H1 (cell line): Measurements from ENCODE around the gene SLC2A1. TPM values are rescaled to one million over a fixed set of nuclear protein-coding genes. Genes with fewer than 3 reads are reported as not detected.

Source experiments
- CTCF ChIA-PET: fragments of 300-600 bp; sonication (Branson Sonifier 250); formaldehyde crosslinking; loops from one replicate; lab custom pipeline; 2021; ENCODE audit not compliant: partially characterized antibody; lab: Charles Lee
- POLR2A ChIA-PET: fragments of 300-600 bp; sonication (Branson Sonifier 250); formaldehyde crosslinking; loops from one replicate; lab custom pipeline; 2021; ENCODE audit warnings: inconsistent platforms; ENCODE audit not compliant: partially characterized antibody; lab: Charles Lee
- DNase-seq, 2 experiments: peaks; one replicate each; pipeline versions ENCODE4 v3.0.0 to v3.0.0-alpha.2; 2010 to 2022; ENCODE audit warnings: low spot score in 2 of 2, low read depth in 1 of 2, mixed read lengths in 1 of 2
- FAIRE-seq: peaks from 2 replicates; lab custom pipeline; 2011; peaks lifted over from hg19 to GRCh38; lab: Jason Lieb, UNC
- H2AFZ ChIP-seq: 2 replicates; pipeline ENCODE4 v1.8.1; 2012; ENCODE audit warnings: low read length, inconsistent platforms
- H2AK5ac ChIP-seq: 2 replicates; pipeline ENCODE4 v1.6.1; 2013; ENCODE audit warnings: low read depth, low read length
- H2BK120ac ChIP-seq: replicated peaks from 2 replicates; pipeline ENCODE3; 2013; ENCODE audit warnings: low read depth, low read length, inconsistent platforms
- H2BK12ac ChIP-seq: 2 replicates; pipeline ENCODE4 v1.6.1; 2013; ENCODE audit warnings: low read depth, low read length
- H2BK15ac ChIP-seq: 2 replicates; pipeline ENCODE4 v1.6.1; 2013; ENCODE audit warnings: low read length
- H2BK20ac ChIP-seq: 2 replicates; pipeline ENCODE4 v1.6.1; 2013; ENCODE audit warnings: low read length
- H2BK5ac ChIP-seq: 2 replicates; pipeline ENCODE4 v1.6.1; 2013; ENCODE audit warnings: low read depth, low read length
- H3K14ac ChIP-seq: 2 replicates; pipeline ENCODE4 v1.6.1; 2013; ENCODE audit warnings: inconsistent platforms; ENCODE audit not compliant: insufficient read length
- H3K18ac ChIP-seq: 2 replicates; pipeline ENCODE4 v1.6.1; 2013; ENCODE audit warnings: low read length; ENCODE audit errors: extremely low read depth
- H3K23ac ChIP-seq: 2 replicates; pipeline ENCODE4 v1.6.1; 2013; ENCODE audit warnings: inconsistent platforms; ENCODE audit not compliant: insufficient read length
- H3K23me2 ChIP-seq: 2 replicates; pipeline ENCODE4 v1.6.1; 2013; ENCODE audit warnings: low read depth, low read length
- H3K27ac ChIP-seq: 2 replicates; pipeline ENCODE4 v1.6.1; 2011; ENCODE audit warnings: low read depth, low read length, inconsistent platforms
- H3K27me3 ChIP-seq, 4 experiments: replicated peaks in 1 of 4; 1 replicate in 1 of 4; 2 replicates in 3 of 4; pipeline versions ENCODE4 v1.6.1 to v1.8.1; 2011 to 2013; ENCODE audit warnings: low read length in 3 of 4, mild to moderate bottlenecking in 3 of 4, inconsistent platforms in 2 of 4, mixed read lengths in 2 of 4, moderate library complexity in 1 of 4; ENCODE audit not compliant: control insufficient read depth in 3 of 4, insufficient read depth in 3 of 4; ENCODE audit errors: extremely low read depth in 1 of 4
- H3K36me3 ChIP-seq, 4 experiments: 2 replicates each; pipeline versions ENCODE4 v1.6.1 to v1.8.1; 2011 to 2013; ENCODE audit warnings: mild to moderate bottlenecking in 4 of 4, low read length in 3 of 4, moderate library complexity in 2 of 4, control low read depth in 1 of 4, inconsistent platforms in 1 of 4; ENCODE audit not compliant: insufficient read depth in 4 of 4, control insufficient read depth in 2 of 4
- H3K4ac ChIP-seq: replicated peaks from 2 replicates; pipeline ENCODE3; 2013; ENCODE audit warnings: low read length, low read depth, mixed read lengths, inconsistent platforms; ENCODE audit not compliant: insufficient read length
- H3K4me1 ChIP-seq, 4 experiments: replicated peaks in 1 of 4; 1 replicate in 1 of 4; 2 replicates in 3 of 4; pipeline versions ENCODE4 v1.6.1 to v1.8.1; 2011 to 2013; ENCODE audit warnings: low read length in 3 of 4, inconsistent platforms in 2 of 4, mixed read lengths in 1 of 4; ENCODE audit not compliant: insufficient read depth in 4 of 4, control insufficient read depth in 3 of 4
- H3K4me2 ChIP-seq, 2 experiments: 2 replicates each; pipeline versions ENCODE4 v1.6.1 to v1.8.1; 2011 to 2013; ENCODE audit warnings: low read depth in 2 of 2, low read length in 2 of 2, control low read depth in 1 of 2, inconsistent platforms in 1 of 2, mild to moderate bottlenecking in 1 of 2; ENCODE audit not compliant: insufficient read depth in 1 of 2
- H3K4me3 ChIP-seq, 4 experiments: fragments of 200-600, 300-600 bp in 1 of 4; sonication (generic), shearing (Covaris generic), sonication (Bioruptor Twin) in 1 of 4; 2 replicates each; pipeline versions ENCODE4 v1.5.1 to v1.8.1; 2011 to 2016; ENCODE audit warnings: low read length in 4 of 4, low read depth in 3 of 4, control low read depth in 2 of 4, inconsistent platforms in 2 of 4, mild to moderate bottlenecking in 2 of 4, mixed read lengths in 1 of 4, moderate library complexity in 1 of 4; ENCODE audit not compliant: insufficient read depth in 2 of 4; ENCODE audit errors: extremely low read depth in 1 of 4
- H3K56ac ChIP-seq: replicated peaks from 2 replicates; pipeline ENCODE3; 2013; ENCODE audit warnings: low read depth, mild to moderate bottlenecking, mixed read lengths, low read length, inconsistent platforms; ENCODE audit not compliant: insufficient read length
- H3K79me1 ChIP-seq: 2 replicates; pipeline ENCODE4 v1.6.1; 2013; ENCODE audit warnings: low read depth, low read length, control low read depth
- H3K79me2 ChIP-seq, 2 experiments: 2 replicates each; pipeline versions ENCODE4 v1.6.1 to v1.8.1; 2012 to 2013; ENCODE audit warnings: low read length in 2 of 2, mild to moderate bottlenecking in 2 of 2, inconsistent platforms in 1 of 2; ENCODE audit not compliant: insufficient read depth in 2 of 2, control insufficient read depth in 1 of 2
- H3K9ac ChIP-seq, 4 experiments: replicated peaks in 1 of 4; 1 replicate in 1 of 4; 2 replicates in 3 of 4; pipeline versions ENCODE4 v1.6.1 to v1.8.1; 2011 to 2013; ENCODE audit warnings: low read depth in 3 of 4, low read length in 3 of 4, control low read depth in 2 of 4, mild to moderate bottlenecking in 2 of 4, moderate library complexity in 2 of 4, inconsistent platforms in 1 of 4; ENCODE audit errors: extremely low read depth in 1 of 4
- H3K9me3 ChIP-seq, 2 experiments: 2 replicates each; pipeline versions ENCODE4 v1.6.1 to v1.8.1; 2012 to 2013; ENCODE audit warnings: mild to moderate bottlenecking in 2 of 2, moderate library complexity in 2 of 2, control low read depth in 1 of 2, inconsistent platforms in 1 of 2, low read depth in 1 of 2, low read length in 1 of 2, mixed read lengths in 1 of 2; ENCODE audit not compliant: insufficient read depth in 2 of 2
- H4K20me1 ChIP-seq, 2 experiments: replicated peaks in 1 of 2; 2 replicates each; pipeline versions ENCODE3 to v1.8.1; 2011 to 2013; ENCODE audit warnings: inconsistent platforms in 2 of 2, low read length in 2 of 2, mild to moderate bottlenecking in 1 of 2; ENCODE audit not compliant: insufficient read depth in 2 of 2, control insufficient read depth in 1 of 2
- H4K5ac ChIP-seq: 2 replicates; pipeline ENCODE4 v1.6.1; 2013; ENCODE audit warnings: low read length, low read depth, mixed read lengths, inconsistent platforms; ENCODE audit not compliant: insufficient read length
- H4K8ac ChIP-seq: 2 replicates; pipeline ENCODE4 v1.8.0; 2013; ENCODE audit warnings: mild to moderate bottlenecking, moderate library complexity, low read length, inconsistent platforms; ENCODE audit not compliant: insufficient read depth; ENCODE audit errors: extremely low read depth
- H4K91ac ChIP-seq: replicated peaks from 2 replicates; pipeline ENCODE3; 2013; ENCODE audit warnings: low read length, mixed read lengths, inconsistent platforms; ENCODE audit not compliant: insufficient read length
- CBX5 ChIP-seq: fragments of 300-800, 300-1000 bp; sonication (generic); IDR thresholded peaks from 2 replicates; pipeline ENCODE4 v1.7.1; 2016; ENCODE audit warnings: antibody characterized with exemption, low read length, low read depth
- HDAC6 ChIP-seq: IDR thresholded peaks from one replicate; pipeline ENCODE4 v1.7.1; 2012; ENCODE audit warnings: low read depth, mild to moderate bottlenecking, inconsistent platforms, low read length, moderate library complexity
- WGBS, 2 experiments: shearing (Covaris generic) in 1 of 2; methylation state at CpG; one replicate each; pipeline versions ENCODE4 v1.1.6 to v1.1.7; 2013 to 2015; ENCODE audit warnings: low lambda C conversion rate in 2 of 2, mixed read lengths in 2 of 2, inconsistent platforms in 1 of 2, low coverage in 1 of 2, missing lambda C conversion rate in 1 of 2; ENCODE audit not compliant: insufficient replicate concordance in 2 of 2, insufficient coverage in 1 of 2, insufficient read length in 1 of 2; ENCODE audit errors: extremely low coverage in 1 of 2, missing lambda C conversion rate in 1 of 2; 5-methylcytosine and 5-hydroxymethylcytosine counted together
- polyA plus RNA-seq, 7 experiments: library from polyadenylated mRNA; depleted of rRNA in 3 of 7; stranded (reverse) in 5 of 7; unstranded in 2 of 7; fragments of >200 nt in 5 of 7; fragments of 200-250 nt in 2 of 7; gene quantifications; 1 replicate in 5 of 7; 2 replicates in 1 of 7; 4 replicates in 1 of 7; pipeline versions ENCODE4 v1.2.1 to v1.2.3, GENCODE V29; 2011 to 2013; ENCODE audit warnings: missing spikeins in 2 of 7, mixed read lengths in 2 of 7
- total RNA-seq: library from RNA; stranded (reverse); fragmentation: NEBNext Ultra II Directional; extraction: Animal tissue kit (Norgen Biotek cat#: 25700); gene quantifications from 2 replicates; pipeline ENCODE4 v1.2.1, GENCODE V29; 2021

SLC2A1 gene
- total and polyA plus RNA-seq, 2 of the 8 experiments (the other 6 are each of a cell fraction or from before 2014, with no cell fraction given): 230 to 308 TPM

- Histone ChIP-seq H4K8ac (no peak overlapping the region), H3K4me2 (no peak overlapping the region), H3K79me1 (peaks cover 3% of the 10 kb centered on the region; the same call in 1 of the 2 replicates), H3K36me3 (peaks cover 2 to 6% (median 4%) of the 10 kb centered on the region in 4 experiments; a peak in 5 of 8 replicates), H3K4me1 (peaks cover 6 to 12% (median 8%) of the 10 kb centered on the region in 4 experiments), H2AK5ac (no peak overlapping the region), H4K20me1 (no peaks in the 10 kb centered on the region), H3K23me2 (no peaks in the 10 kb centered on the region), H2BK20ac (no peak overlapping the region), H3K4ac (no peak overlapping the region), H4K91ac (no peak overlapping the region), H3K9me3 (no peaks in the 10 kb centered on the region), H2BK120ac (no peak overlapping the region), H3K14ac (no peak overlapping the region), H2BK5ac (no peak overlapping the region), H3K56ac (no peak overlapping the region), H4K5ac (no peak overlapping the region), H3K23ac (no peak overlapping the region), H3K18ac (no peak overlapping the region), H2BK15ac (no peak overlapping the region), H3K27ac (no peak overlapping the region), H3K27me3 (no peaks in the 10 kb centered on the region), H3K9ac (no peak overlapping the region), H2BK12ac (0 out of 2 replicates have a peak overlapping the region, but pooled peaks have one; percentile 17), H3K4me3 (no peak overlapping the region), H3K79me2 (no peaks in the 10 kb centered on the region), H2AFZ (no peak overlapping the region)
- FAIRE-seq (no peak), DNase-seq (no peak)
- ChIA-PET CTCF (interaction anchor here (0.6 to 1.9 kb wide), 7 partner anchors 11 to 196 kb away, joined by 3 to 5 read pairs (median 4); no protein-coding TSS in a partner anchor), POLR2A (interaction anchor here (0.7 to 17.0 kb wide), 6 partner anchors 9 to 75 kb away, joined by 3 to 95 read pairs (median 5); no protein-coding TSS in a partner anchor)
- WGBS, 2 experiments: 94% methylated on average over 3 of the region's 3 CpGs; no CpG with 5 or more reads in 1 of the 2 experiments
- TF ChIP-seq HDAC6 (no peak), CBX5 (no peak)
Measured at GRCh38 chr1:42973799-42974198, 15.1 kb upstream of the SLC2A1 start.
